Kidney glomerular epithelial cell (primary cell): Measurements from ENCODE around the gene MUC21.
A peak's percentile ranks its signal among the peaks of the same experiment; 100 is the strongest.
"Not testable (repeated sequence)": the region's sequence is repeated elsewhere in the genome, so short reads cannot be mapped to it uniquely, and the experiment has no call there.

ENCODE experiments used
- DNase-seq: peaks from one replicate; lab custom pipeline; 2025; lab: John Stamatoyannopoulos, UW

The MUC21 gene

GRCh38 chr6:30969171-30969570, 14.3 kb upstream of the MUC21 start:
- not testable (repeated sequence) for DNase-seq

GRCh38 chr6:30970946-30971345, 12.6 kb upstream of the MUC21 start:
- no peak for DNase-seq

GRCh38 chr6:30972816-30973215, 10.7 kb upstream of the MUC21 start:
- DNase-seq: no peak

- DNase-seq: no peak
These were observed 8.8 kb upstream of the MUC21 start for GRCh38 chr6:30974490-30975252.

- no peak for DNase-seq
These were observed 4.4 kb upstream of the MUC21 start for GRCh38 chr6:30979141-30979540.

GRCh38 chr6:30979690-30980089, 3.8 kb upstream of the MUC21 start:
- DNase-seq: no peak

- DNase-seq: peak; percentile 77
These were observed 1.4 kb upstream of the MUC21 start for GRCh38 chr6:30981942-30982772.

- DNase-seq: no peak
These were observed 2.0 kb downstream of the MUC21 start for GRCh38 chr6:30985490-30985889.

- DNase-seq: no peak
These were observed 3.8 kb downstream of the MUC21 start for GRCh38 chr6:30987304-30987703.

GRCh38 chr6:30988209-30988825, 4.8 kb downstream of the MUC21 start:
- DNase-seq: no peak

- no peak for DNase-seq
These were observed 7.0 kb downstream of the MUC21 start for GRCh38 chr6:30990422-30991086.

- no peak for DNase-seq
These were observed 8.4 kb downstream of the MUC21 start for GRCh38 chr6:30991891-30992290.

- DNase-seq: no peak
These were observed 13.8 kb downstream of the MUC21 start for GRCh38 chr6:30997301-30997700.

GRCh38 chr6:30998785-30999184, 15.3 kb downstream of the MUC21 start:
- DNase-seq: no peak

GRCh38 chr6:31000067-31000860, 16.7 kb downstream of the MUC21 start:
- DNase-seq: not testable (repeated sequence)

GRCh38 chr6:31001281-31001888, 17.9 kb downstream of the MUC21 start:
- no peak for DNase-seq

GRCh38 chr6:31002471-31002870, 19.0 kb downstream of the MUC21 start:
- DNase-seq: no peak

- DNase-seq: no peak
These were observed 21.3 kb downstream of the MUC21 start for GRCh38 chr6:31004794-31005193.

GRCh38 chr6:31005249-31006020, 21.9 kb downstream of the MUC21 start:
- no peak for DNase-seq

- DNase-seq: peak; percentile 92
These were observed 24.2 kb downstream of the MUC21 start for GRCh38 chr6:31007694-31008093.
